ENCODE data around the gene ST6GAL2.

The ST6GAL2 gene

DNA sequence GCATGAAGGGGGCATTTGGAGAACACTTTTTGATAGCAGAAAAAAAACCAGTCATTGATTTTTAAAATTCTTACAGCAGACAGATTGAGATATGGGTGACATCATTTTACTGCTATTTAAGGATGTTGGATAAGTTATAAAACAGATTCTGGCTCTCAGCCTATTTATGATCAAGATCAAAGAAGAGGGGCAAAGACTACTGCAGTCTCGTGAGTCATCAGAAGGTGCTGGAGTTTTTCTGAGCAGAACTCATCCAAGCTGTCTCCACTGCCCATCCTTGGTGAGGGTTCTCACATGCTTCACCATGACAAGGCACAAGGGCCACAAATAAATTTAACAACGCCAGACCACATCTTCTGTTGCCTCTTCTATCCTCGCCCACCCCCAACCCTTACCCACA is 58.8 kb downstream of the ST6GAL2 start:
- intact Hi-C loops (cut with DNase I; ENCODE audit: low total_unique reads), result no loop called here
- no peak for DNase-seq
- Histone ChIP-seq H3K27ac (peak overlapping the region in 1 of 2 donors; percentile 52), H3K4me1 (peaks cover 0 to 10% (median 5%) of the 10 kb centered on the region in 4 donors), H3K4me3 (no peak overlapping the region), H3K36me3 (peaks cover 0 to 30% (median 17%) of the 10 kb centered on the region in 3 donors), H3K9me3 (no peaks in the 10 kb centered on the region), H3K27me3 (no peaks in the 10 kb centered on the region)
- TF ChIP-seq, protein P1, sequence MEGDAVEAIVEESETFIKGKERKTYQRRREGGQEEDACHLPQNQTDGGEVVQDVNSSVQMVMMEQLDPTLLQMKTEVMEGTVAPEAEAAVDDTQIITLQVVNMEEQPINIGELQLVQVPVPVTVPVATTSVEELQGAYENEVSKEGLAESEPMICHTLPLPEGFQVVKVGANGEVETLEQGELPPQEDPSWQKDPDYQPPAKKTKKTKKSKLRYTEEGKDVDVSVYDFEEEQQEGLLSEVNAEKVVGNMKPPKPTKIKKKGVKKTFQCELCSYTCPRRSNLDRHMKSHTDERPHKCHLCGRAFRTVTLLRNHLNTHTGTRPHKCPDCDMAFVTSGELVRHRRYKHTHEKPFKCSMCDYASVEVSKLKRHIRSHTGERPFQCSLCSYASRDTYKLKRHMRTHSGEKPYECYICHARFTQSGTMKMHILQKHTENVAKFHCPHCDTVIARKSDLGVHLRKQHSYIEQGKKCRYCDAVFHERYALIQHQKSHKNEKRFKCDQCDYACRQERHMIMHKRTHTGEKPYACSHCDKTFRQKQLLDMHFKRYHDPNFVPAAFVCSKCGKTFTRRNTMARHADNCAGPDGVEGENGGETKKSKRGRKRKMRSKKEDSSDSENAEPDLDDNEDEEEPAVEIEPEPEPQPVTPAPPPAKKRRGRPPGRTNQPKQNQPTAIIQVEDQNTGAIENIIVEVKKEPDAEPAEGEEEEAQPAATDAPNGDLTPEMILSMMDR (IDR thresholded peaks at IDR 0.05), result no peak

DNA sequence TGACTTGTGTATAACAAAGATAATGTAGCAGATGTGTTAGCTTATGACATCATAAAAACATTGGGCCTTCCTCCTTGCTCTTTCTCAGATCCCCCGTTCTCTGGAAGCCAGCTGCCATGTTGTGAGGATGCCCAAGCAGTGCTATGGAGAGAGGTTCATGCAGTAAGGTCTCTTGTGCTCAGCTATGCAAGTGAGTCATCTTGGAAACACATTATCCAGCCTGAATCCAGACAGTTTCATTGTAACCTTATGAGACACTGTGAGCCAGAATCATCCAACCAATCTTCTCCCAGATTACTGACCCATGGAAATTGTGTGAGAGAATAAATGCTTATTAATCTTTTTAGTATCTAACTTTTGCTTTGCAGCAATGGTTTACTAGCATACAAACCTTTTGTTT is 60.8 kb downstream of the ST6GAL2 start:
- Histone ChIP-seq H3K36me3 (peaks cover 0 to 30% (median 17%) of the 10 kb centered on the region in 3 donors), H3K4me1 (no peaks in the 10 kb centered on the region), H3K27me3 (no peaks in the 10 kb centered on the region), H3K4me3 (no peak overlapping the region), H3K27ac (no peak overlapping the region), H3K9me3 (no peaks in the 10 kb centered on the region)
- intact Hi-C loops (cut with DNase I; ENCODE audit: low total_unique reads), result no loop called here
- no peak for DNase-seq
- TF ChIP-seq, protein P1 (IDR thresholded peaks at IDR 0.05), result no peak

DNA sequence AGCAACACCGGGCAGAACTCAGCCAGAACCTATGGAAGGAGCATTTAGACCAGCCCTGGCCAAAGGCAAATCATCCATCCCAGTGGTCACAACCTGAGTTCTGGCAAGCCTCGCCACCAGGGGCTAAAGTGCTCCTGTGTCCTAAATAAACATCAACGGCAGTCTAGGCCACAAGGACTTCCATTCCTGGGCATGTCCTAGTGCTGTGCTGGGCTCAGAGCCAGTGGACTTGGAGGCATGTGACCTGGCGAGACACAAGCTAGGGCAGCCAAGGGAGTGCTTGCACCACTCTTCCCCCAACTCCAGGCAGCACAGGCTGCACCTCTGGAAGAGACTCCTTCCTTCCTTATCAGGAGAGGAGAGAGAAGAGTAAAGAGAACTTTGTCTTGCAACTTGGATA is 69.0 kb downstream of the ST6GAL2 start:
- intact Hi-C loops (cut with DNase I; ENCODE audit: low total_unique reads), result no loop called here
- H3K4me1 ChIP-seq, result peaks cover 0 to 67% (median 22%) of the 10 kb centered on the region in 4 donors
- no peak overlapping the region for H3K4me3 ChIP-seq
- peak; percentile 81 to 95 for DNase-seq
- no peaks in the 10 kb centered on the region for H3K27me3 ChIP-seq
- H3K9me3 ChIP-seq, result no peaks in the 10 kb centered on the region
- H3K36me3 ChIP-seq, result no peaks in the 10 kb centered on the region
- H3K27ac ChIP-seq, result peak overlapping the region; percentile 83 to 84
- TF ChIP-seq, protein P1 (IDR thresholded peaks at IDR 0.05), result peak; percentile 7 to 47

DNA sequence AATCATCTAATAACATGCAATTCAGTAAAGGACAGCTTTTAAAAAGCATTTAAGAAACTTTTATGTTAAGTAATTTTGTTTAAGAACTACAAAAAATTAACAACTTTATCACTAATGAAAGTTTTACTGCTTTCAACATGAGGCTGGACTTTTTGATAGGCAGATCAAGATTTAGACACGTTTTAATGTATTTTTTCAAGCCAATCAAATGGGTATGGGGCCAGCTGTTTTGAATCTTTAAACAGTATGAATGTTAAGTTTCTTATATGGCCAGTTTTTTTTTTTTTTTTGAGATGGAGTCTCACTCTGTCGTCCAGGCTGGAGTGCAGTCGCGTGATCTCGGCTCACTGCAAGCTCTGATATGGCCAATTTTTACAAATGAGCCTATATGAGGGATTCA is 73.1 kb downstream of the ST6GAL2 start:
- no peak for DNase-seq
- intact Hi-C loops (cut with DNase I; ENCODE audit: low total_unique reads), result no loop called here
- Histone ChIP-seq H3K27ac (peak overlapping the region; percentile 83 to 84), H3K9me3 (no peaks in the 10 kb centered on the region), H3K4me3 (no peak overlapping the region), H3K4me1 (peaks cover 0 to 99% (median 26%) of the 10 kb centered on the region in 4 donors), H3K27me3 (no peaks in the 10 kb centered on the region), H3K36me3 (no peaks in the 10 kb centered on the region)
- TF ChIP-seq, protein P1 (IDR thresholded peaks at IDR 0.05), result no peak

DNA sequence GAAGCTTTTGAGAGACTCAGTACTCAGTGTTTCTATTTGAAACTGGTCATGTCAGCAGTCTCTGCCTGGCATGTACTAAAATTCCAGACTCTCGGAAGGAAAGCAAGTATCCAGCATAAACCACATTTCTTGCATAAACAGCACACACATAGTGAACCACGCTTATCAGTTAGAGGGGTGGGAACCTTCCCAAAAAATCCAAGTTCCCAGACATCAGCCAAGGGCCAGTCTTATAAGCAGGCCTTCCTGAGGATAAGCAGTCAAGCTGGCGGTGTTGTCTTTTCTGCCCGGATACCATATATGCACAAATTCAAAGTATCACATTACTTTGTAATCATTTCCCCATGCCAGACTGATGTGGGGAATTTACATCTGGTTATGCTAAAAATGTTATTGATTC is 73.6 kb downstream of the ST6GAL2 start:
- peak; percentile 29 to 70 for DNase-seq
- Histone ChIP-seq H3K27ac (peak overlapping the region; percentile 83 to 84), H3K9me3 (no peaks in the 10 kb centered on the region), H3K4me1 (peaks cover 0 to 94% (median 22%) of the 10 kb centered on the region in 4 donors), H3K36me3 (no peaks in the 10 kb centered on the region), H3K27me3 (no peaks in the 10 kb centered on the region), H3K4me3 (peak overlapping the region in 1 of 2 donors; percentile 1)
- intact Hi-C loops (cut with DNase I; ENCODE audit: low total_unique reads), result no loop called here
- TF ChIP-seq, protein P1 (IDR thresholded peaks at IDR 0.05), result no peak

DNA sequence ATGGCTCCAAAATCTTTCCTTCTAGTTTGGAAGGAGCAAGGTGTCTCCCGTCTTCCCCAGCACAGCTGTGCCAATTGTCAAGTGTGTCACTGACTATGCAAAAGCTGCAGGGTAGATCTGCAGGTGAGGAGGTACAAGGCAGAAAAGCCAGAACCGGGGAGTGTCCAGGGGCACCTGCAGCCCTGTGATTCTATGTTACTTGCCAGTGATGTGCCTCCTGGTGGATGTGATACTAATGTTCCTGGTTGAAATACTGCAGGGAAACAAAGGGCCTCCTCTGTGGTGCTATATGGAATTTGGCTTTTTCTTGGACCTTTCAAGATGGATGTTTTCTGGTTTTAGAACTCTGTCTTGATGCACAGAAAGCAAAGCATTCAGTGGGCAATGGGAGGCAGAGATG is 80.3 kb downstream of the ST6GAL2 start:
- intact Hi-C loops (cut with DNase I; ENCODE audit: low total_unique reads), result no loop called here
- Histone ChIP-seq H3K4me3 (no peak overlapping the region), H3K27me3 (no peaks in the 10 kb centered on the region), H3K36me3 (peaks cover 4 to 8% (median 6%) of the 10 kb centered on the region in 3 donors), H3K4me1 (peaks cover 0 to 28% (median 3%) of the 10 kb centered on the region in 4 donors), H3K27ac (no peak overlapping the region), H3K9me3 (no peaks in the 10 kb centered on the region)
- TF ChIP-seq, protein P1 (IDR thresholded peaks at IDR 0.05), result no peak
- no peak for DNase-seq

Data from tibial artery (tissue), 4 donors.